GM19395 (cell line): ENCODE measurements around the gene AP4M1.
A peak's percentile ranks its signal among the peaks of the same experiment; 100 is the strongest.

ENCODE experiments used
- ATAC-seq: cut with Tn5 transposase; IDR thresholded peaks from one replicate; pipeline ENCODE4 v1.9.1; 2021; ENCODE audit warnings: mild to moderate bottlenecking, moderate library complexity; ENCODE audit not compliant: unreplicated experiment

The AP4M1 gene

GRCh38 chr7:100107125-100107737, 5.8 kb downstream of the AP4M1 start:
- no peak for ATAC-seq

GRCh38 chr7:100107890-100108289, 6.4 kb downstream of the AP4M1 start:
- ATAC-seq = no peak

GRCh38 chr7:100109521-100110163, 8.2 kb downstream of the AP4M1 start:
- no peak for ATAC-seq

- no peak for ATAC-seq
Measured at GRCh38 chr7:100111156-100111555, 9.7 kb downstream of the AP4M1 start.

- no peak for ATAC-seq
Measured at GRCh38 chr7:100111914-100112313, 10.5 kb downstream of the AP4M1 start.

GRCh38 chr7:100115026-100115425, 13.6 kb downstream of the AP4M1 start:
- ATAC-seq = no peak

- no peak for ATAC-seq
Measured at GRCh38 chr7:100118388-100119071, 17.1 kb downstream of the AP4M1 start.

GRCh38 chr7:100119072-100119969, 17.9 kb downstream of the AP4M1 start, which contains the start of the genes CNPY4 and TAF6:
Gene CNPY4, plus strand, starts transcription at chr7:100119634. Its CDS starts 111 bp downstream, at chr7:100119745.
Gene TAF6, minus strand, starts transcription at chr7:100119358. Its CDS starts 5,149 bp downstream, at chr7:100114209.
- ATAC-seq = peak; percentile 76

GRCh38 chr7:100119970-100120732, 18.7 kb downstream of the AP4M1 start:
- ATAC-seq = peak; percentile 53

GRCh38 chr7:100120733-100121036, 19.2 kb downstream of the AP4M1 start:
- no peak for ATAC-seq

GRCh38 chr7:100122067-100122466, 20.6 kb downstream of the AP4M1 start:
- no peak for ATAC-seq

- no peak for ATAC-seq
Measured at GRCh38 chr7:100122568-100122967, 21.1 kb downstream of the AP4M1 start.

- ATAC-seq = no peak
Measured at GRCh38 chr7:100124301-100125230, 23.1 kb downstream of the AP4M1 start.

- ATAC-seq = peak; percentile 27
Measured at GRCh38 chr7:100126239-100126930, 24.9 kb downstream of the AP4M1 start.

- ATAC-seq = peak; percentile 66
Measured at GRCh38 chr7:100126931-100127865, 25.8 kb downstream of the AP4M1 start, which contains the start of gene MBLAC1. Gene MBLAC1, plus strand, starts transcription at chr7:100126967. Its CDS starts 429 bp downstream, at chr7:100127396.

GRCh38 chr7:100127866-100128636, 26.6 kb downstream of the AP4M1 start:
- ATAC-seq = peak; percentile 14

GRCh38 chr7:100128637-100128963, 27.2 kb downstream of the AP4M1 start:
- ATAC-seq = no peak
